ENCODE results near the gene RPL5.

The RPL5 gene

GRCh38 chr1:92838519-92838918 is 6.7 kb downstream of the RPL5 start:
- Histone ChIP-seq H3K4me3 (ENCODE audit: low read length) (no peak overlapping the region), H3F3A (ENCODE audit: insufficient read depth, low read length) (peaks cover 15% of the 10 kb centered on the region; the same call in 1 of the 2 replicates), H2AFZ (ENCODE audit: low read length) (no peak overlapping the region), H3K9me3 (replicated peaks; ENCODE audit: insufficient read depth, low read length) (no peaks in the 10 kb centered on the region), H3K9ac (ENCODE audit: low read length) (no peak overlapping the region), H3K79me2 (ENCODE audit: low read length) (peaks cover 77% of the 10 kb centered on the region), H4K20me1 (ENCODE audit: insufficient read depth, low read length) (peaks cover 44% of the 10 kb centered on the region), H3K9me2 (replicated peaks; ENCODE audit: insufficient read depth, low read length) (no peaks in the 10 kb centered on the region), H3K4me1 (ENCODE audit: low read length) (no peaks in the 10 kb centered on the region; the same call in 1 of the 2 replicates), H3K27ac (ENCODE audit: low read length) (no peak overlapping the region), H3K27me3 (replicated peaks; ENCODE audit: insufficient read depth, low read length) (no peaks in the 10 kb centered on the region), H3K36me3 (replicated peaks; ENCODE audit: insufficient read depth, low read length) (no peaks in the 10 kb centered on the region; the same call in 1 of the 2 replicates), H3K4me2 (ENCODE audit: low read depth, low read length) (no peak overlapping the region)
- no peak for DNase-seq
- TF ChIP-seq EZH2phosphoT487 (IDR thresholded peaks at IDR 0.05; ENCODE audit: low read length) (no peak), EZH2 (optimal IDR thresholded peaks at IDR 0.05; ENCODE audit: low read depth, low read length) (no peak), CTCF (IDR thresholded peaks at IDR 0.05; ENCODE audit: low read length) (no peak)

GRCh38 chr1:92839442-92839841 is 7.6 kb downstream of the RPL5 start:
- no peak overlapping the region for H2AFZ ChIP-seq (ENCODE audit: low read length)
- peaks cover 68% of the 10 kb centered on the region for H3K79me2 ChIP-seq (ENCODE audit: low read length)
- no peaks in the 10 kb centered on the region for H3K9me2 ChIP-seq (replicated peaks; ENCODE audit: insufficient read depth, low read length)
- H3K4me1 ChIP-seq (ENCODE audit: low read length), result no peaks in the 10 kb centered on the region; the same call in 1 of the 2 replicates
- H4K20me1 ChIP-seq (ENCODE audit: insufficient read depth, low read length), result peaks cover 36% of the 10 kb centered on the region
- no peak overlapping the region for H3K9ac ChIP-seq (ENCODE audit: low read length)
- no peak overlapping the region for H3K4me2 ChIP-seq (ENCODE audit: low read depth, low read length)
- TF ChIP-seq CTCF (IDR thresholded peaks at IDR 0.05; ENCODE audit: low read length), result no peak
- TF ChIP-seq EZH2phosphoT487 (IDR thresholded peaks at IDR 0.05; ENCODE audit: low read length), result no peak
- no peak for TF ChIP-seq EZH2 (optimal IDR thresholded peaks at IDR 0.05; ENCODE audit: low read depth, low read length)
- no peaks in the 10 kb centered on the region for H3K9me3 ChIP-seq (replicated peaks; ENCODE audit: insufficient read depth, low read length)
- H3K27ac ChIP-seq (ENCODE audit: low read length), result no peak overlapping the region
- no peaks in the 10 kb centered on the region; the same call in 1 of the 2 replicates for H3K36me3 ChIP-seq (replicated peaks; ENCODE audit: insufficient read depth, low read length)
- no peaks in the 10 kb centered on the region for H3K27me3 ChIP-seq (replicated peaks; ENCODE audit: insufficient read depth, low read length)
- peaks cover 18% of the 10 kb centered on the region; the same call in 1 of the 2 replicates for H3F3A ChIP-seq (ENCODE audit: insufficient read depth, low read length)
- H3K4me3 ChIP-seq (ENCODE audit: low read length), result no peak overlapping the region
- no peak for DNase-seq

- Histone ChIP-seq H3K27me3 (replicated peaks; ENCODE audit: insufficient read depth, low read length) (no peaks in the 10 kb centered on the region), H3K9ac (ENCODE audit: low read length) (no peak overlapping the region), H3K9me2 (replicated peaks; ENCODE audit: insufficient read depth, low read length) (no peaks in the 10 kb centered on the region), H3K27ac (ENCODE audit: low read length) (no peak overlapping the region), H3K4me3 (ENCODE audit: low read length) (no peak overlapping the region), H3K4me2 (ENCODE audit: low read depth, low read length) (no peak overlapping the region), H3K9me3 (replicated peaks; ENCODE audit: insufficient read depth, low read length) (no peaks in the 10 kb centered on the region), H3F3A (ENCODE audit: insufficient read depth, low read length) (peaks cover 18% of the 10 kb centered on the region; the same call in 1 of the 2 replicates), H3K79me2 (ENCODE audit: low read length) (peaks cover 56% of the 10 kb centered on the region), H3K36me3 (replicated peaks; ENCODE audit: insufficient read depth, low read length) (no peaks in the 10 kb centered on the region; the same call in 1 of the 2 replicates), H2AFZ (ENCODE audit: low read length) (no peak overlapping the region), H4K20me1 (ENCODE audit: insufficient read depth, low read length) (peaks cover 28% of the 10 kb centered on the region; the same call in 1 of the 2 replicates), H3K4me1 (ENCODE audit: low read length) (no peaks in the 10 kb centered on the region; the same call in 1 of the 2 replicates)
- DNase-seq, result no peak
- TF ChIP-seq EZH2 (optimal IDR thresholded peaks at IDR 0.05; ENCODE audit: low read depth, low read length) (no peak), EZH2phosphoT487 (IDR thresholded peaks at IDR 0.05; ENCODE audit: low read length) (no peak), CTCF (IDR thresholded peaks at IDR 0.05; ENCODE audit: low read length) (no peak)
Measured at GRCh38 chr1:92840600-92840999, 8.8 kb downstream of the RPL5 start.
